SK-N-MC (cell line): ENCODE measurements around the gene PROK2.

ENCODE experiments used
- DNase-seq: peaks from one replicate; pipeline ENCODE4 v3.0.0-alpha.2; 2011; ENCODE audit warnings: low read depth, low spot score
- H3K27ac ChIP-seq: fragments of 200-600 bp; sonication (generic); 2 replicates; pipeline ENCODE4 v1.5.1; 2016; ENCODE audit warnings: mixed run types
- H3K36me3 ChIP-seq: fragments of 200-600 bp; sonication (generic); 2 replicates; pipeline ENCODE4 v1.6.1; 2017; ENCODE audit warnings: antibody characterized with exemption, low read length, mixed read lengths; ENCODE audit not compliant: insufficient read depth
- H3K4me3 ChIP-seq: fragments of 200-600 bp; sonication (generic); 2 replicates; pipeline ENCODE4 v1.5.1; 2016
- H3K9ac ChIP-seq: fragments of 200-600 bp; sonication (generic); 2 replicates; pipeline ENCODE4 v1.8.0; 2017; ENCODE audit warnings: mixed run types, mixed read lengths; ENCODE audit not compliant: insufficient read length
- H3K9me3 ChIP-seq: fragments of 200-600 bp; sonication (generic); 2 replicates; pipeline ENCODE4 v1.6.1; 2017; ENCODE audit warnings: low read depth, mild to moderate bottlenecking, antibody characterized with exemption, low read length, moderate library complexity, mixed read lengths
- EZH2 ChIP-seq: fragments of 200-600 bp; sonication (generic); IDR thresholded peaks from one replicate; pipeline ENCODE4 v1.6.1; 2017; ENCODE audit warnings: antibody characterized with exemption
- FOXP2 ChIP-seq: optimal IDR thresholded peaks from 2 replicates; pipeline ENCODE3; 2011; ENCODE audit warnings: mild to moderate bottlenecking, moderate library complexity; ENCODE audit not compliant: insufficient read depth; ENCODE audit errors: extremely low read length, control extremely low read depth
- POLR2AphosphoS5 ChIP-seq: IDR thresholded peaks from 2 replicates; pipeline ENCODE4 v1.6.1; 2012; ENCODE audit warnings: mild to moderate bottlenecking, low read depth, low read length, borderline replicate concordance

Gene PROK2

GRCh38 chr3:71759401-71759800 is 25.5 kb downstream of the PROK2 start:
- H3K9me3 ChIP-seq: no peaks in the 10 kb centered on the region
- no peak overlapping the region for H3K27ac ChIP-seq
- no peak overlapping the region for H3K4me3 ChIP-seq
- no peak for DNase-seq
- no peak overlapping the region for H3K9ac ChIP-seq
- no peaks in the 10 kb centered on the region for H3K36me3 ChIP-seq
- TF ChIP-seq POLR2AphosphoS5: no peak
- no peak for TF ChIP-seq FOXP2
- TF ChIP-seq EZH2: no peak

- Histone ChIP-seq H3K27ac (no peak overlapping the region), H3K4me3 (no peak overlapping the region), H3K9me3 (no peaks in the 10 kb centered on the region), H3K36me3 (no peaks in the 10 kb centered on the region), H3K9ac (no peak overlapping the region)
- DNase-seq: no peak
- no peak for TF ChIP-seq POLR2AphosphoS5
- TF ChIP-seq FOXP2: no peak
- TF ChIP-seq EZH2: no peak
These were observed 26.9 kb downstream of the PROK2 start for GRCh38 chr3:71758091-71758490.

- H3K4me3 ChIP-seq: no peak overlapping the region
These were observed 30.2 kb downstream of the PROK2 start for GRCh38 chr3:71754610-71755253.

GRCh38 chr3:71753701-71754609 is 31.0 kb downstream of the PROK2 start, which contains the start of gene GPR27:
TSS of gene GPR27 (plus strand) at chr3:71753855. CDS start at chr3:71754050, 195 bp downstream.
- DNase-seq: no peak
- Histone ChIP-seq H3K36me3 (no peaks in the 10 kb centered on the region), H3K9me3 (no peaks in the 10 kb centered on the region), H3K9ac (no peak within 1 kb of the TSS), H3K4me3 (peak within 1 kb of the TSS; percentile 69), H3K27ac (no peak within 1 kb of the TSS)
- no peak for TF ChIP-seq FOXP2
- no peak for TF ChIP-seq POLR2AphosphoS5
- no peak for TF ChIP-seq EZH2

More at GRCh38 chr3:71754610-71755253, 30.2 kb downstream of the PROK2 start:
- Histone ChIP-seq H3K27ac (no peak overlapping the region), H3K9me3 (no peaks in the 10 kb centered on the region), H3K9ac (no peak overlapping the region), H3K36me3 (no peaks in the 10 kb centered on the region)
- no peak for DNase-seq
- TF ChIP-seq FOXP2 (no peak), POLR2AphosphoS5 (no peak), EZH2 (no peak)

- Histone ChIP-seq H3K4me3 (peak overlapping the region; percentile 47; the same call in 1 of the 2 replicates), H3K9ac (no peak overlapping the region), H3K36me3 (no peaks in the 10 kb centered on the region), H3K9me3 (no peaks in the 10 kb centered on the region), H3K27ac (no peak overlapping the region)
- no peak for TF ChIP-seq POLR2AphosphoS5
- TF ChIP-seq EZH2: no peak
- TF ChIP-seq FOXP2: no peak
- no peak for DNase-seq
These were observed 31.9 kb downstream of the PROK2 start for GRCh38 chr3:71752831-71753700.

GRCh38 chr3:71751602-71752001 is 33.3 kb downstream of the PROK2 start:
- DNase-seq: no peak
- Histone ChIP-seq H3K36me3 (no peaks in the 10 kb centered on the region), H3K4me3 (no peak overlapping the region), H3K9me3 (no peaks in the 10 kb centered on the region), H3K9ac (no peak overlapping the region), H3K27ac (no peak overlapping the region)
- TF ChIP-seq POLR2AphosphoS5: no peak
- TF ChIP-seq EZH2: no peak
- no peak for TF ChIP-seq FOXP2

- no peak overlapping the region for H3K9ac ChIP-seq
- no peak overlapping the region for H3K27ac ChIP-seq
- TF ChIP-seq FOXP2 (no peak), POLR2AphosphoS5 (no peak), EZH2 (no peak)
- no peak overlapping the region for H3K4me3 ChIP-seq
- H3K36me3 ChIP-seq: no peaks in the 10 kb centered on the region
- no peaks in the 10 kb centered on the region for H3K9me3 ChIP-seq
- DNase-seq: no peak
These were observed 40.2 kb downstream of the PROK2 start for GRCh38 chr3:71744738-71745137.

- Histone ChIP-seq H3K9me3 (no peaks in the 10 kb centered on the region), H3K4me3 (no peak overlapping the region), H3K9ac (no peak overlapping the region), H3K36me3 (no peaks in the 10 kb centered on the region), H3K27ac (no peak overlapping the region)
- TF ChIP-seq FOXP2: no peak
- no peak for TF ChIP-seq EZH2
- DNase-seq: no peak
These were observed 42.3 kb downstream of the PROK2 start for GRCh38 chr3:71742621-71743020.
